B cell (primary cell): ENCODE results near the gene KRTAP10-8. TPM values are rescaled to one million over a fixed set of nuclear protein-coding genes. Genes with fewer than 3 reads are reported as not detected.

Experiments
- ATAC-seq: fragments of 200-7000 bp; cut with Tn5 transposase; one replicate; pipeline ENCODE4 v1.10.0; 2021; ENCODE audit warnings: low read depth, mild to moderate bottlenecking, moderate number of reproducible peaks, moderate library complexity
- CTCF ChIA-PET: fragments of 350-600 bp; sonication (Branson Sonifier 250); formaldehyde crosslinking; loops from one replicate; lab custom pipeline; 2021; ENCODE audit warnings: antibody characterized with exemption, inconsistent platforms; lab: Charles Lee
- POLR2A ChIA-PET: fragments of 350-600 bp; sonication (Branson Sonifier 250); formaldehyde crosslinking; loops from one replicate; lab custom pipeline; 2021; ENCODE audit warnings: antibody characterized with exemption; lab: Charles Lee
- DNase-seq: peaks from one replicate; pipeline ENCODE4 v3.0.0; 2013
- H2AFZ ChIP-seq: 2 replicates; pipeline ENCODE4 v1.6.1; 2012; ENCODE audit warnings: mild to moderate bottlenecking, low read depth, low read length; ENCODE audit not compliant: insufficient read depth, poor library complexity, severe bottlenecking
- H3K27ac ChIP-seq, 2 donors: 1 replicate in 1 of 2; 2 replicates in 1 of 2; pipeline ENCODE4 v1.5.1; 2012 to 2013; ENCODE audit warnings: low read length in 2 of 2, mild to moderate bottlenecking in 2 of 2, moderate library complexity in 1 of 2
- H3K27me3 ChIP-seq, 4 experiments: fragments of 200-600 bp in 1 of 4; sonication (generic) in 1 of 4; replicated peaks in 1 of 4; 1 replicate in 2 of 4; 2 replicates in 2 of 4; pipeline versions ENCODE4 v1.6.1 to v1.7.0; 2013 to 2016; ENCODE audit warnings: low read length in 3 of 4, mild to moderate bottlenecking in 2 of 4, mixed read lengths in 1 of 4, moderate library complexity in 1 of 4; ENCODE audit not compliant: insufficient read depth in 4 of 4, control insufficient read depth in 3 of 4; ENCODE audit errors: control extremely low read depth in 1 of 4
- H3K36me3 ChIP-seq, 2 experiments: replicated peaks in 1 of 2; 1 replicate in 1 of 2; 2 replicates in 1 of 2; pipeline versions ENCODE4 v1.6.1 to v1.7.1; 2013; ENCODE audit warnings: low read length in 1 of 2; ENCODE audit not compliant: insufficient read depth in 2 of 2, control insufficient read depth in 1 of 2; ENCODE audit errors: control extremely low read depth in 1 of 2, extremely low read depth in 1 of 2
- H3K4me1 ChIP-seq, 2 donors: fragments of 200-600 bp in 1 of 2; sonication (generic) in 1 of 2; 1 replicate in 1 of 2; 2 replicates in 1 of 2; pipeline versions ENCODE4 v1.5.1 to v1.6.1; 2013 to 2017; ENCODE audit warnings: low read length in 2 of 2; ENCODE audit not compliant: control insufficient read depth in 2 of 2, insufficient read depth in 2 of 2
- H3K4me2 ChIP-seq: replicated peaks from 2 replicates; pipeline ENCODE3; 2012; ENCODE audit warnings: mild to moderate bottlenecking, low read depth, low read length; ENCODE audit not compliant: poor library complexity, severe bottlenecking
- H3K4me3 ChIP-seq, 5 experiments: fragments of 200-600 bp in 1 of 5; sonication (generic) in 1 of 5; 1 replicate in 3 of 5; 2 replicates in 2 of 5; pipeline versions ENCODE4 v1.5.1 to v1.7.0; 2011 to 2016; ENCODE audit warnings: low read length in 4 of 5, mild to moderate bottlenecking in 4 of 5, low read depth in 2 of 5, control low read depth in 1 of 5, moderate library complexity in 1 of 5; ENCODE audit not compliant: insufficient read depth in 1 of 5; ENCODE audit errors: control extremely low read depth in 1 of 5, extremely low read depth in 1 of 5
- H3K79me2 ChIP-seq: fragments of 200-600 bp; sonication (generic); one replicate; pipeline ENCODE4 v1.6.0; 2016; ENCODE audit warnings: low read length; ENCODE audit not compliant: control insufficient read depth, insufficient read depth
- H3K9ac ChIP-seq: fragments of 200-600 bp; sonication (generic); 2 replicates; pipeline ENCODE4 v1.6.1; 2017; ENCODE audit warnings: mild to moderate bottlenecking, low read length, moderate library complexity
- H3K9me3 ChIP-seq, 3 donors: one replicate each; pipeline versions ENCODE4 v1.6.1 to v1.7.1; 2013; ENCODE audit warnings: low read length in 2 of 3; ENCODE audit not compliant: control insufficient read depth in 2 of 3, insufficient read depth in 1 of 3; ENCODE audit errors: control extremely low read depth in 1 of 3
- H4K20me1 ChIP-seq: 2 replicates; pipeline ENCODE4 v1.6.0; 2012; ENCODE audit warnings: mild to moderate bottlenecking, low read length; ENCODE audit not compliant: insufficient read depth, control insufficient read depth, poor library complexity, severe bottlenecking
- H3K27ac Mint-ChIP-seq: one replicate; pipeline ENCODE4 v1.8.0; 2021; ENCODE audit warnings: mixed read lengths
- H3K27me3 Mint-ChIP-seq: one replicate; pipeline ENCODE4 v1.8.0; 2021; ENCODE audit warnings: mixed read lengths
- H3K4me1 Mint-ChIP-seq: one replicate; pipeline ENCODE4 v1.8.0; 2021; ENCODE audit warnings: mixed read lengths
- H3K4me3 Mint-ChIP-seq: one replicate; pipeline ENCODE4 v1.8.0; 2021; ENCODE audit warnings: mixed read lengths
- H3K9me3 Mint-ChIP-seq: one replicate; pipeline ENCODE4 v1.8.0; 2022; ENCODE audit warnings: mixed read lengths; ENCODE audit not compliant: insufficient read depth
- EZH2 ChIP-seq: IDR thresholded peaks from 2 replicates; pipeline ENCODE4 v1.6.1; 2012; ENCODE audit warnings: borderline replicate concordance, low read depth, mild to moderate bottlenecking, moderate library complexity, low read length; ENCODE audit not compliant: insufficient read depth, poor library complexity, severe bottlenecking
- WGBS: methylation state at CpG from one replicate; pipeline ENCODE4 v1.1.5; 2013; ENCODE audit warnings: missing lambda C conversion rate; ENCODE audit not compliant: insufficient coverage; 5-methylcytosine and 5-hydroxymethylcytosine counted together
- intact Hi-C: fragments of 100-400 bp; cut with micrococcal nuclease; formaldehyde crosslinking; loops from one replicate; pipeline ENCODE4 v1.10.0; 2022
- polyA plus RNA-seq: library from polyadenylated mRNA; depleted of rRNA; stranded (reverse); fragments of >200 nt; gene quantifications from 2 replicates; pipeline ENCODE4 v1.2.3, GENCODE V29; 2012
- total RNA-seq, 2 donors: library from RNA; stranded (reverse); fragments of 120-200 nt in 1 of 2; gene quantifications; 1 replicate in 1 of 2; 2 replicates in 1 of 2; pipeline versions ENCODE4 v1.2.3 to v1.2.4, GENCODE V29; 2013 to 2022
- TF ChIP-seq, protein P1 (sequence below): fragments of 200-600 bp; IDR thresholded peaks from one replicate; pipeline ENCODE4 v1.8.0; 2022; ENCODE audit warnings: antibody characterized with exemption, mild to moderate bottlenecking

KRTAP10-8 gene
- total and polyA plus RNA-seq, 2 donors (not counting 1 experiment from before 2014, with no cell fraction given) = not detected

DNA sequence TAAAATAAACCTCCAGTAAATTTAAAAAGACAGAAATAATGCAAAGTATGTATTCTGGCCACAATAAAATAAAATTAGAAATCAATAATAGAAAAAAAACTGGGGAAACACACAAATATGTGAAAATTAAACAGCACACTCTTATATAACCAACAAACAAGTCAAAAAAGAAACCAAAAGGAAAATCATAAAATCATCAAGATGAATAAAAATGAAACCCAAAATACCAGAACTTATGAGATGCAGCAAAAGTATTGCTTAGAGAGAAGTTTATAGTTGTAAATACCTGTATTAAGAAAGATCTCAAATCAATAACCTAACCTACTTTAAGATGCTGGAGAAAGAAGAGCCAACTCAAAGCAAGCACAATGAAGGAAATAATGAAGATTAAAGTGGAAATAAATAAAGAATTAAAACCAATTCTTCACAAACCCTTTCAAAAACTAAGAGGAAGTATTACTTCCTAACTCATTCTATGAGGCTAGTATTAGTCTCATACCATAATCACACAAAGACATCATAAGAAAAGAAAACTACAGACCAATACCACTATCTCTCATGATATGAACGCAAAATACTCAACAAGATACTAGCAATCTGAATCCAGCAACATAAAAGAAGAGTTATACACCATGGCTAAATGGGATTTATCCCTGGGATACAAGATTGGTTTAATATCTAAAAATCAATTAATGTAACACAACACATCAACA is 46.8 kb upstream of the KRTAP10-8 start:
- H3K79me2 ChIP-seq = no peaks in the 10 kb centered on the region
- H3K4me2 ChIP-seq = peak overlapping the region; percentile 52
- Mint-ChIP-seq H3K9me3 (peaks cover 7% of the 10 kb centered on the region), H3K27ac (peak overlapping the region; percentile 89), H3K4me1 (peaks cover 41% of the 10 kb centered on the region), H3K27me3 (peaks cover 6% of the 10 kb centered on the region), H3K4me3 (peak overlapping the region; percentile 66)
- no peaks in the 10 kb centered on the region for H3K36me3 ChIP-seq
- DNase-seq (peak; percentile 37), ATAC-seq (peak; percentile 47)
- peaks cover 0 to 7% (median 4%) of the 10 kb centered on the region in 3 donors for H3K9me3 ChIP-seq
- TF ChIP-seq, protein P1, sequence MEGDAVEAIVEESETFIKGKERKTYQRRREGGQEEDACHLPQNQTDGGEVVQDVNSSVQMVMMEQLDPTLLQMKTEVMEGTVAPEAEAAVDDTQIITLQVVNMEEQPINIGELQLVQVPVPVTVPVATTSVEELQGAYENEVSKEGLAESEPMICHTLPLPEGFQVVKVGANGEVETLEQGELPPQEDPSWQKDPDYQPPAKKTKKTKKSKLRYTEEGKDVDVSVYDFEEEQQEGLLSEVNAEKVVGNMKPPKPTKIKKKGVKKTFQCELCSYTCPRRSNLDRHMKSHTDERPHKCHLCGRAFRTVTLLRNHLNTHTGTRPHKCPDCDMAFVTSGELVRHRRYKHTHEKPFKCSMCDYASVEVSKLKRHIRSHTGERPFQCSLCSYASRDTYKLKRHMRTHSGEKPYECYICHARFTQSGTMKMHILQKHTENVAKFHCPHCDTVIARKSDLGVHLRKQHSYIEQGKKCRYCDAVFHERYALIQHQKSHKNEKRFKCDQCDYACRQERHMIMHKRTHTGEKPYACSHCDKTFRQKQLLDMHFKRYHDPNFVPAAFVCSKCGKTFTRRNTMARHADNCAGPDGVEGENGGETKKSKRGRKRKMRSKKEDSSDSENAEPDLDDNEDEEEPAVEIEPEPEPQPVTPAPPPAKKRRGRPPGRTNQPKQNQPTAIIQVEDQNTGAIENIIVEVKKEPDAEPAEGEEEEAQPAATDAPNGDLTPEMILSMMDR = no peak
- no peak for TF ChIP-seq EZH2
- ChIA-PET POLR2A (no interaction called here), CTCF (no interaction called here)
- H3K4me1 ChIP-seq = peaks cover 12 to 26% of the 10 kb centered on the region in 2 donors
- intact Hi-C loops = loop anchor here (5.0 kb wide), 1 partner anchor 547 kb away; no protein-coding TSS in a partner anchor
- H2AFZ ChIP-seq = peak overlapping the region; percentile 39
- H3K27me3 ChIP-seq = no peaks in the 10 kb centered on the region
- no peak overlapping the region for H3K4me3 ChIP-seq
- peak overlapping the region; percentile 44 for H3K9ac ChIP-seq
- peak overlapping the region; percentile 64 to 78 for H3K27ac ChIP-seq
- WGBS = no CpG with 5 or more reads among the region's 1 CpG
- no peaks in the 10 kb centered on the region for H4K20me1 ChIP-seq

DNA sequence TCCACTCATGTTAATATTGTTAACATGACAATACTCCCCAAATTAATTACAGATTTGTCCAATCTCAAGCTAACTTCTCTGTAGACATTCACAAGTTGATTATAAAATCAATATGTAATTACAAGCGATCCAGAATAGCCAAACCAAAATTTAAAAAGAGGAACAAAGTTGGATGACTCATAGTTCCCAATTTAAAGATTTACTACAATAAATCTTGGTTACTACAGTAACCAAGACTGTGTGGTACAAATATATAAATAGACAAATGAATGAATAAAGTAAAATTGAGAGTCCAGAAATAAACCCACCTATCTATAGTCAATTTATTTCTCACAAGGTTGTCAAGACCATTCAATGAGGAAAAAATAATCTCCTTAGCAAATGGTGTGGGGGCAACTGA is 45.5 kb upstream of the KRTAP10-8 start:
- peaks cover 33% of the 10 kb centered on the region for H3K4me1 Mint-ChIP-seq
- TF ChIP-seq, protein P1 = no peak
- no peak for TF ChIP-seq EZH2
- Histone ChIP-seq H4K20me1 (no peaks in the 10 kb centered on the region), H3K9me3 (peaks cover 0 to 11% (median 6%) of the 10 kb centered on the region in 3 donors), H3K27me3 (no peaks in the 10 kb centered on the region), H3K27ac (peak overlapping the region in 1 of 2 donors; percentile 28), H3K4me3 (no peak overlapping the region), H3K36me3 (no peaks in the 10 kb centered on the region), H3K4me2 (no peak overlapping the region), H2AFZ (no peak overlapping the region), H3K4me1 (peaks cover 12 to 26% of the 10 kb centered on the region in 2 donors), H3K9ac (no peak overlapping the region), H3K79me2 (no peaks in the 10 kb centered on the region)
- peak; percentile 17 for ATAC-seq
- DNase-seq = peak; percentile 56
- H3K27me3 Mint-ChIP-seq = peaks cover 8% of the 10 kb centered on the region
- no CpG with 5 or more reads among the region's 1 CpG for WGBS
- CTCF ChIA-PET = no interaction called here
- peak overlapping the region; percentile 59 for H3K27ac Mint-ChIP-seq
- intact Hi-C loops = loop anchor here (5.0 kb wide), 1 partner anchor 546 kb away; no protein-coding TSS in a partner anchor
- peaks cover 7% of the 10 kb centered on the region for H3K9me3 Mint-ChIP-seq
- H3K4me3 Mint-ChIP-seq = peak overlapping the region; percentile 13
- POLR2A ChIA-PET = no interaction called here
